ENCODE results near the gene ANKRD33B. TPM values are rescaled to one million over a fixed set of nuclear protein-coding genes. Genes with fewer than 3 reads are reported as not detected.

The ANKRD33B gene
- total and polyA plus RNA-seq, 9 donors = 1.1 to 1.9 (median 1.5) TPM

- no peak overlapping the region for H3K4me3 ChIP-seq (ENCODE audit: low read length)
- no peak for DNase-seq
- no peak overlapping the region for H3K27ac ChIP-seq (ENCODE audit: low read length)
- peaks cover 10% of the 10 kb centered on the region for H3K4me1 ChIP-seq (ENCODE audit: control insufficient read depth, insufficient read depth, low read length)
- 96% methylated on average over 8 of the region's 9 CpGs for WGBS (ENCODE audit: insufficient coverage)
- H3K36me3 ChIP-seq (ENCODE audit: control insufficient read depth, insufficient read depth, low read length) = peaks cover 12% of the 10 kb centered on the region
- no peaks in the 10 kb centered on the region for H3K9me3 ChIP-seq (replicated peaks; ENCODE audit: control insufficient read depth, low read depth, low read length)
- no peaks in the 10 kb centered on the region for H3K27me3 ChIP-seq (ENCODE audit: control insufficient read depth, insufficient read depth, low read length)
These were observed 138.3 kb downstream of the ANKRD33B start for GRCh38 chr5:10702040-10702629.

- DNase-seq = no peak
- Histone ChIP-seq H3K4me3 (ENCODE audit: low read length) (no peak overlapping the region), H3K4me1 (ENCODE audit: control insufficient read depth, insufficient read depth, low read length) (peaks cover 8% of the 10 kb centered on the region), H3K36me3 (ENCODE audit: control insufficient read depth, insufficient read depth, low read length) (peaks cover 12% of the 10 kb centered on the region), H3K27ac (ENCODE audit: low read length) (no peak overlapping the region), H3K27me3 (ENCODE audit: control insufficient read depth, insufficient read depth, low read length) (no peaks in the 10 kb centered on the region), H3K9me3 (replicated peaks; ENCODE audit: control insufficient read depth, low read depth, low read length) (no peaks in the 10 kb centered on the region)
- WGBS (ENCODE audit: insufficient coverage) = 75% methylated on average over 2 of the region's 7 CpGs
These were observed 139.1 kb downstream of the ANKRD33B start for GRCh38 chr5:10702911-10703491.

GRCh38 chr5:10703676-10704075 is 139.8 kb downstream of the ANKRD33B start:
- 88% methylated on average over 5 of the region's 5 CpGs for WGBS (ENCODE audit: insufficient coverage)

GRCh38 chr5:10704949-10705621 is 141.2 kb downstream of the ANKRD33B start:
- no peak for DNase-seq
- peaks cover 12% of the 10 kb centered on the region for H3K36me3 ChIP-seq (ENCODE audit: control insufficient read depth, insufficient read depth, low read length)
- no peaks in the 10 kb centered on the region for H3K27me3 ChIP-seq (ENCODE audit: control insufficient read depth, insufficient read depth, low read length)
- no peak overlapping the region for H3K4me3 ChIP-seq (ENCODE audit: low read length)
- WGBS (ENCODE audit: insufficient coverage) = 60% methylated on average over 1 of the region's 10 CpGs
- no peak overlapping the region for H3K27ac ChIP-seq (ENCODE audit: low read length)
- H3K9me3 ChIP-seq (replicated peaks; ENCODE audit: control insufficient read depth, low read depth, low read length) = no peaks in the 10 kb centered on the region
- peaks cover 5% of the 10 kb centered on the region for H3K4me1 ChIP-seq (ENCODE audit: control insufficient read depth, insufficient read depth, low read length)

More at GRCh38 chr5:10703676-10704075, 139.8 kb downstream of the ANKRD33B start:
- DNase-seq = no peak
- Histone ChIP-seq H3K4me1 (ENCODE audit: control insufficient read depth, insufficient read depth, low read length) (peaks cover 8% of the 10 kb centered on the region), H3K9me3 (replicated peaks; ENCODE audit: control insufficient read depth, low read depth, low read length) (no peaks in the 10 kb centered on the region), H3K36me3 (ENCODE audit: control insufficient read depth, insufficient read depth, low read length) (peaks cover 12% of the 10 kb centered on the region), H3K4me3 (ENCODE audit: low read length) (no peak overlapping the region), H3K27ac (ENCODE audit: low read length) (no peak overlapping the region), H3K27me3 (ENCODE audit: control insufficient read depth, insufficient read depth, low read length) (no peaks in the 10 kb centered on the region)

GRCh38 chr5:10705747-10706146 is 141.9 kb downstream of the ANKRD33B start:
- Histone ChIP-seq H3K4me1 (ENCODE audit: control insufficient read depth, insufficient read depth, low read length) (peaks cover 2% of the 10 kb centered on the region), H3K9me3 (replicated peaks; ENCODE audit: control insufficient read depth, low read depth, low read length) (no peaks in the 10 kb centered on the region), H3K4me3 (ENCODE audit: low read length) (no peak overlapping the region), H3K36me3 (ENCODE audit: control insufficient read depth, insufficient read depth, low read length) (peaks cover 10% of the 10 kb centered on the region), H3K27ac (ENCODE audit: low read length) (no peak overlapping the region), H3K27me3 (ENCODE audit: control insufficient read depth, insufficient read depth, low read length) (no peaks in the 10 kb centered on the region)
- no peak for DNase-seq
- no CpG with 5 or more reads among the region's 2 CpGs for WGBS (ENCODE audit: insufficient coverage)

GRCh38 chr5:10706326-10706725 is 142.5 kb downstream of the ANKRD33B start:
- H3K4me1 ChIP-seq (ENCODE audit: control insufficient read depth, insufficient read depth, low read length) = peaks cover 2% of the 10 kb centered on the region
- no peak for DNase-seq
- no peaks in the 10 kb centered on the region for H3K9me3 ChIP-seq (replicated peaks; ENCODE audit: control insufficient read depth, low read depth, low read length)
- H3K4me3 ChIP-seq (ENCODE audit: low read length) = no peak overlapping the region
- H3K36me3 ChIP-seq (ENCODE audit: control insufficient read depth, insufficient read depth, low read length) = peaks cover 8% of the 10 kb centered on the region
- no peak overlapping the region for H3K27ac ChIP-seq (ENCODE audit: low read length)
- no CpG with 5 or more reads among the region's 4 CpGs for WGBS (ENCODE audit: insufficient coverage)
- H3K27me3 ChIP-seq (ENCODE audit: control insufficient read depth, insufficient read depth, low read length) = no peaks in the 10 kb centered on the region

Other genes with a start within 250 kb of the ANKRD33B start
- gene MARCHF6, start 210.4 kb upstream of the ANKRD33B start, total RNA-seq = 75.4 TPM
- gene MARCHF6, start 210.4 kb upstream of the ANKRD33B start, polyA plus RNA-seq (ENCODE audit: insufficient read depth in 1 of 8, insufficient read length in 8 of 8, low replicate concordance in 1 of 8) = 100 to 1,000 TPM in 2 of 8 donors, 10 to 100 TPM in 6; 78.6 to 106 (median 84.1) TPM
- gene ROPN1L, start 122.2 kb upstream of the ANKRD33B start, total RNA-seq = 0.13 TPM
- under 1 TPM in 5 of 8 donors, not detected in 3; 0.17 to 0.38 (median 0.24) TPM for gene ROPN1L, start 122.2 kb upstream of the ANKRD33B start, polyA plus RNA-seq (ENCODE audit: insufficient read depth in 1 of 8, insufficient read length in 8 of 8, low replicate concordance in 1 of 8)
- gene DAP, start 197.2 kb downstream of the ANKRD33B start, total RNA-seq = 23.4 TPM
- gene DAP, start 197.2 kb downstream of the ANKRD33B start, polyA plus RNA-seq (ENCODE audit: insufficient read depth in 1 of 8, insufficient read length in 8 of 8, low replicate concordance in 1 of 8) = 10 to 100 TPM; 48.6 to 72.6 (median 55.2) TPM

Measured in muscle of leg (tissue), 11 donors.